ENCODE results near the gene SHC2.
"Not testable (repeated sequence)": the region's sequence is repeated elsewhere in the genome, so short reads cannot be mapped to it uniquely, and the experiment has no call there.

The SHC2 gene

DNA sequence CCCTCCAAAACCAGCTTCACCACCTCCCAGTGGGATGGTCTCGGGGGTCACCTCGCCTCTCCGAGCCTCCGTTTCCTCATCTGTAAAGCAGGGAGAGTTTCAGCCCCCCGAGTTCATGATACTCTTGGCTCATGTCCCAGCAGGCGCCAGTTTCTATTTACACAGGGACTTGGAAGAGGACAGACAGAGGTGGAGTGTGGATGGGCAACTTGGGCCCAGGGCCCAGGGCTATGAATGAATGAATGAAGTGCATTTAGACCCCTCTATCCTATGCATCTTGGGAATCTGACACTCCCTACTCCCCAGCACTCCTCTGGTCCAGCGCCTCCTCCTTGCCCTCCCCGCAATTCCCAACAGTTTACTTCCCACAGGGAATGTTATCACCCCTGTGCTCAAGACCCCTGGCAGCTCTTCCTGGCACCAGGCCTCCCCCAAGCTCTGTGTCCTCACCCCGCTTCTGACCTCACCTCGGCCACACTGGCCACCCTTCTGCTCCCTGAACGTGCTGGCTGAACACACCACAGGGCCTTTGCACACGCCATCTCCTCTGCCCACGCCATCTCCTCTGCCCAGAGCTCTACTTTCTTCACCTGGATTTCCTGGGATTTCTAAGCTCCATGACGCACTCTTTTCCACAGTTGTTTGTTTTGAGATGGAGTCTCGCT is 46.9 kb downstream of the SHC2 start:
- Mint-ChIP-seq H3K9me3 (no peaks in the 10 kb centered on the region), H3K27me3 (peaks cover 13% of the 10 kb centered on the region), H3K27ac (no peak overlapping the region), H3K4me1 (peaks cover 8% of the 10 kb centered on the region), H3K36me3 (no peaks in the 10 kb centered on the region), H3K4me3 (no peak overlapping the region)
- ATAC-seq: no peak

DNA sequence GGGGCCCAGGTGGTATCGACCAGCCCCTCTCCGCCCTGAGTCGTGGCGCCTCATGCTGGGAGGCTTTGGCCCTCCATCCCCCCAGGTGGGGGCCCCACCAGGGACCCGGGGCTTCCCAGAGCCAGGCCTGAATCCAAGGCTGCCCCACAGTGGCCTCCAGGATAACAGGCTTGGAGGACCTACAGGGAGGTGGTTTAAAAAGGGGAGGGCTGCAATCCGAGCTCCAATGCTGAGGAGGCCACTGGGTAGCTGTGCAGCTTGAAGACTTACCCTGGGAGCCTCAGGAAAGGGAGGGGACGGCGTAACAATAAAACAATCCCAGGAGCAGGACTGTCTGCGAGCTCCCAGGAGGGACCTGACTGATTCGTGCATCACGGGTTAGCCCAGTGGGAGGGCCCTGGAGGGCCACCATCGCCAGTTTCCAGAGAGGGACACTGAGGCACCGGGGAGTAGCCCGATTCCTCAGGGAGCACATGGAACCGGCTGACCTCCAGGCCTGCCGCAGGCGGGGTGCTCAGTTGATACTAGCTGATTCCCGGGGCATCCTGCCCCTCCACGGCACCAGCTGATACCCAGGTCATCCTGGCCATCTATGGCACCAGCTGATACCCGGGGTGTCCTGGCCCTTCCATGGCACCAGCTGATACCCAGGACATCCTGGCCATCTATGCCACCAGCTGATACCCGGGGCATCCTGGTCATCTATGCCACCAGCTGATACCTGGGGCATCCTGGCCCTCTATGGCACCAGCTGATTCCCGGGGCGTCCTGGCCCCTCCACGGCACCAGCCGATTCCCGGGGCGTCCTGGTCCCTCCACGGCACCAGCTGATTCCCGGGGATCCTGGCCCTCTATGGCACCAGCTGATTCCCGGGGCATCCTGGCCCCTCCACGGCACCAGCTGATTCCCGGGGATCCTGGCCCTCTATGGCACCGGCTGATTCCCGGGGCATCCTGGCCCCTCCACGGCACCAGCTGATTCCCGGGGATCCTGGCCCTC is 48.2 kb downstream of the SHC2 start:
- Mint-ChIP-seq H3K27me3 (peaks cover 13% of the 10 kb centered on the region), H3K9me3 (no peaks in the 10 kb centered on the region), H3K4me1 (peaks cover 8% of the 10 kb centered on the region)

DNA sequence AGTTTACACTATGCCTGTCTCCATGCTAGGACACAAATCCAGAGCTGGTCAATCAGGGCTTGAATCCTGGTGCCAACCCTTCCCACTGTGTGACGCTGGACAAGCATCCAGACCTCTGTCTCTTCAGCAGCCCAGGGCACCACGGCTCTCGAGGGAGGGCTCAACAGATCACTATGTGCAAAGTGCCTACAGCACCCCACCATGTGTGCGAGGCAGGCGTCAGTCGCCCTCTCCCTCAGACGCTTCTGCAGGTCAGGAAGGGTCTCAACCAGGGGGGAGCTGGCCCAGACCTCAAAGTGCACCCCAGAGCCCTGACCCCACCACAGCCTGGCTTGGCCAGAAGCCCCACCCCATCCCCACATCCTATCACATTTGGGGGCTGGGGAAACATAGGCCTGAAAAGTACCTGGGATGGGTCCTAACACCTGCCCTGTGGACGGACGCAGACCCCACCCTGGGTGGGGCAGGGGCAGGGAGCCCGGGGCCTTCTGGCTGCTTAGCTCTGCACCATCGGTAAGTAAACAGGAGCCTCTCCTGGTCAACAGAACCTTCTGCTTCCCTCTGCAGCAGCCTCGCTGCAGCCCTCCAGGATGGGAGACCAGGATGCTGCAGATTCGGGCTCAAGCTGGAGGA is 49.0 kb downstream of the SHC2 start:
- Mint-ChIP-seq H3K4me1 (peaks cover 8% of the 10 kb centered on the region), H3K36me3 (no peaks in the 10 kb centered on the region), H3K4me3 (no peak overlapping the region), H3K27me3 (peaks cover 13% of the 10 kb centered on the region), H3K27ac (no peak overlapping the region), H3K9me3 (no peaks in the 10 kb centered on the region)
- ATAC-seq: no peak

More for the DNA sequence above, 48.2 kb downstream of the SHC2 start:
- H3K27ac Mint-ChIP-seq: no peak overlapping the region
- H3K36me3 Mint-ChIP-seq: no peaks in the 10 kb centered on the region
- ATAC-seq: no peak
- H3K4me3 Mint-ChIP-seq: no peak overlapping the region

DNA sequence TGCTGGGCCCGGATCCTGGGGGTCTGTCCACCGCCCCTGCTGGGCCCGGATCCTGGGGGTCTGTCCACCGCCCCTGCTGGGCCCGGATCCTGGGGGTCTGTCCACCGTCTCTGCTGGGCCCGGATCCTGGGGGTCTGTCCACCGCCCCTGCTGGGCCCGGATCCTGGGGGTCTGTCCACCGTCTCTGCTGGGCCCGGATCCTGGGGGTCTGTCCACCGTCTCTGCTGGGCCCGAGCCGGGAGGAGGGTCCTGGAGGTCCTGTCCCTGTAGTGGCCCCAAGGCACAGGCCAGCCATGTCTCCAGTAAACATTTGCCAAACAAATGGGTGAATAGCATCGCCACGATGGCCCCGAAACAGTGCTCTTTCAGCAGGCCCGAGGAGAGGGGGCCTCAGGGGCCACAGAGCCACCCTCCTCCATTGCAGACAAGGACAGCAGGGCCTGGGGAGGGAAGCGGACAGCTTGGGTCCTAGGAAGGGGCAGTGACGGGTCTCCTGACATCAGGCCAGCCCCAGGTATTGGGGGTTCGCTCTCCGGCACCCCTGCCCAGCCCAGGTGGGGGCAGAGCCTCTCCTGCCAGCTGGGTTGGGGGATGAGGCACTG is 49.6 kb downstream of the SHC2 start:
- H3K36me3 Mint-ChIP-seq, H3K4me3 Mint-ChIP-seq, H3K27ac Mint-ChIP-seq, ATAC-seq, H3K9me3 Mint-ChIP-seq, H3K4me1 Mint-ChIP-seq: not testable (repeated sequence)
- peaks cover 13% of the 10 kb centered on the region for H3K27me3 Mint-ChIP-seq

DNA sequence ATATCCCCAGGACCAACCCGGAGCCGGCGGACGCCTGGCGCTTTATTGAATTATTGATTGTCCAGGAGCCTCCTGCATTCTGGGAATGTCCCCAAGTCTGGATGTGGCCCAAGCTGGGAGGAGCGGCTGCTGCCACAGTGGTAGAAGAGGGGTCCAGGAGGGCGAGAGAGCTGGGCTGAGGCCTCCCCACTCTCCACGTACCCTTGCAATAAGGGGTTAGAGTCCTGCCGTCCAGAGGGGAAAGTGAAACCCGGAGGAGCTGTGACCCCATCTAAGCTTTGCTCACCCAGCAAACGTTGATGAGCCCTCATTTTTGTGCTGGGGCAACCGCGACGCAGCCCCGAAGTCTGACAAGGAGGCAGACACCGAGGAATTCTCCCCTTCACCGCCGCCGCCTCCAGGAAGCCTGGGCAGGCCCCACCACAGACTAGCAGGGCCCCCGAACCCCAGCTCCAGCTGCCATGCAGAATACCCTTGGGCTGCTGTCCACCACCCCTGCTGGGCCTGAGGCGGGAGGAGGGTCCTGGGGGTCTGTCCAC is 50.5 kb downstream of the SHC2 start:
- Mint-ChIP-seq H3K27me3 (peaks cover 13% of the 10 kb centered on the region), H3K36me3 (no peaks in the 10 kb centered on the region), H3K27ac (no peak overlapping the region), H3K4me1 (peaks cover 13% of the 10 kb centered on the region), H3K9me3 (no peaks in the 10 kb centered on the region), H3K4me3 (no peak overlapping the region)
- no peak for ATAC-seq

DNA sequence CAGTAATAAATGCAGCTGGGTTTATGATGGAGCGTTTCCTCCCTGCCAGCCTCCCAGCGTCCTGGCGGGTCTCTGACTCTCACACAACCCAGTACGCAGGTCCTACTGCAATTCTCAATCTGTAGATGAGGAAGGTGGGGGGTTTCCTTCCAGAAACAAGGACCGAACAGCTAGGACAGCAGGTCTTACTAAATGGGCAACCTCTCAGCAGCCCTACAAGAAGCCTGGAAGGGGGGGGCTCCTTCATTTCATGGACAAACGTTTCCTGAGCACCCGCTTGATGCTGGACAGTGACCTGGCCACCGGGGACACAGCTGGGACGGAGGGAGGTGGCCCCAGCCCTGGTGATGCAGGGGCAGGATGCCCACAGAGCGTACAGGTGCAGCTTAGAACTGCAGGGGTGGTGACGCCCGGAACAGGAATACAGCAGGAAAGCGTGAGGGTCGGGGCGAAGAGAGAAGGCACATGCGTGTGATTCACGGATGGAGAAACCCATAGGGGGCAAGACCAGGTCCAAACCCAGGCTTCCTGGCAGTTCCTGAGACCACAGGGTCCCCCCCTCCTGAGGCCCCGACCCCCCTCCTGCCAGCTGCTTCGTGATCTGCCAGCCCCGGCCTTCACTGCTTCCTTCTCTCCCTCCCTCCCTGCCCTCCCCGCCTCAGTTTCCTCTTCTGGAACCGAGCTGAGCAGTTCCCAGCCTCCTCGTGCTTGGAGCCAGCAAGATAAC is 51.2 kb downstream of the SHC2 start:
- Mint-ChIP-seq H3K4me3 (peak overlapping the region; percentile 72), H3K27me3 (peaks cover 13% of the 10 kb centered on the region), H3K9me3 (no peaks in the 10 kb centered on the region), H3K27ac (no peak overlapping the region), H3K36me3 (no peaks in the 10 kb centered on the region), H3K4me1 (peaks cover 15% of the 10 kb centered on the region)
- no peak for ATAC-seq

DNA sequence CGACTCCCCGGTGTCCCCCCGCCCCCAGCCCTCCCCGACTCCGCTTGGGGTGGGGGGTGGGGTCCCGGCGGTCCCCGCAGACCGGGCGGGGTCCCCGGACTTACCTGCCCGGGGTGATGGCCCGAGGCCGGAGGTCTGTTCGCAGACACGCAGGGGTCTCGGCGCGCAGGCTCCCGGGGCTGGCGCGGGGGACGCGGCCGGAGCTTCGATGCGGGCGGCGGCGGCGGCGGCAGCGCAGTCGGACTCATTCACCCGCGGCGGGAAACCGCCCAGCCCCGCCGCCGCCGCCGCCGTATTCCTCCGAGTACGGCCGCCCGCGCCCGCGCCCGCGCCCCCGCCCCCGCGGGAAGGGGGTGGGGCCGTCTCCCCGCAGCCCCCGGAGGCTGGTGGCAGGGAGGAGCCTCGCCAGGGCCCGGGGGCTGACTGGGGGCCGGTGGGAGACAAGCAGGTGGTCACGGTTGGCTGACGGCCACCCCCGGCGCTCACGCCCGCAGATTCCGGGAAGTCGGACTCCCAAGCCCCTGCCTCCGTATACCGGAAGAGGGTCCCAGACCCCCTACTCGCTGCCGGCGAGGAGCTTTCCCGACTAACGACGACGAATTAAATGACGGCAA is 51.8 kb downstream of the SHC2 start, which contains the start of gene C2CD4C:
Gene C2CD4C, minus strand, starts transcription at position 246 of the 614 bp plus-strand sequence. CDS start 786 bp downstream, outside the sequence.
- peaks cover 15% of the 10 kb centered on the region for H3K4me1 Mint-ChIP-seq
- no peak within 1 kb of the TSS for H3K27ac Mint-ChIP-seq
- H3K27me3 Mint-ChIP-seq: peaks cover 13% of the 10 kb centered on the region
- no peaks in the 10 kb centered on the region for H3K9me3 Mint-ChIP-seq
- peak within 1 kb of the TSS; percentile 72 for H3K4me3 Mint-ChIP-seq
- no peaks in the 10 kb centered on the region for H3K36me3 Mint-ChIP-seq
- ATAC-seq: no peak

DNA sequence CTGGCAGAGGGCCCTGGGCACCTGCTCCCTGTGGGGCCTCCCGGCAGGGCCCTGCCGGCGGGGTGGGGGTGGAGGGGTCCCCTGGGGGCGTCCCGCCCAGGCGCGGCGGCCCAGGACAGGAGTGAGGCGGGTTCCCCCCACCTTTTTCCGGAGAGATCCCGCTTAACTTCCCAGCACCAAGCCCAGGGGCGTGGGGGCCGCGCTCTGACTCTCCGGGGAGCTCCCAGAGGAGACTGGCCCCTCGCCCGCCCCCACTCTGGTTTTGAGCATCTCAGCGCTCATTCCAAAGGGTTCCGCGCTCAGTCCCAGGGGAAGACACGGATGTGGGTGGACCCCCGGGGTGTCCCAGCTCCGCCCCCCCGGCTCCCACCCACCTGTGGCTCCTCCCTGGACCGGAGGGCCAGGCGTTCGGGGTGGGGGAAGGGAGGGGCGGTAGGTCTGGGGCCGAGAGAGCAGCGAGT is 52.4 kb downstream of the SHC2 start:
- Mint-ChIP-seq H3K4me3 (no peak overlapping the region), H3K27me3 (peaks cover 19% of the 10 kb centered on the region)
- peak; percentile 3 for ATAC-seq

DNA sequence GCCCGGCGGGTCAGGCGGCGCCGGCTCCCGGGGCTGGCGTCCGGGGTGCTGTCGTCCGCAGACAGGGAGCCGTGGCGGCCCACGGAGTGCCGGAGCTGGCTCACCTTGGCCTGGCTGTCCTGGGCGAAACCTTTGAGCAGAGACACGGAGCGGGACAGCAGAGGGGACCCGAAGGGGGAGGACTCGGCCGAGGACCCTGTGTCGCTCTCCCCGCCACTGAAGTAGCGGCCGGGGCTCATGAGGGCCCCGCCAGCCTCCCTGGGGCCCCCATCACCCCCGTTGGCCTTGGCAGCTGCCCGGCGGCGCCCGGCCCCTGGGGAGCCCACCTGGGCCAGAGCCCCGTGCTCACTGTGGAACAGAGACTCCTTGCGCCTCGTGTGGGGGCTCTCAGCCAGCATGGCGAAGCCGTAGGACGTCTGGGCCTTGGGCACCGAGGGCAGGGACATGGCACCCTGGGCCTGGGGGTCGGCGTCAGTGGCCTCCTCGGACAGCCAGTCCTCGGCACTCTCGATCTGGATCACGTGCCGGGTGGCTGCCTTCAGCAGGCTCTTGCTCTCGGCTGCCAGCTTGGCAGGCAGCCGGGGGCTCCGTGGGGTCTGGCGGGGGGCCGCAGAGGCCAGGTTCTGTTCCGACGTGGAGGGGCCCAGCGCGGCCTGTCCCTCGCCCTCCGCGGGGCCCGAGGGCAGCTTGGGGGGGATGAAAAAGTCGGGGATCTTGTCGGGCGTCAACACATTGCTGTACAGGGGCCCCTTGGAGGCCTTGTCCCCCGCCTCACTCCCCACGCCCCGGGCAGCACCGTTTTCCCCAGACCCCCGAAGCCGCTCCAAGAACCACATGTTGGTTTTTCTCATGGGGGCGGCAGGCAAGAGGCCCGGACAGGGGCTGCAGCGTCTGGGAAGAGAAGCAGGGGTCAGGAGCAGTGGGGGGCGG is 53.1 kb downstream of the SHC2 start:
- Mint-ChIP-seq H3K4me1 (peaks cover 15% of the 10 kb centered on the region), H3K27me3 (peaks cover 26% of the 10 kb centered on the region), H3K27ac (no peak overlapping the region), H3K36me3 (no peaks in the 10 kb centered on the region), H3K9me3 (no peaks in the 10 kb centered on the region), H3K4me3 (no peak overlapping the region)
- ATAC-seq: no peak

More for the DNA sequence above, 52.4 kb downstream of the SHC2 start:
- Mint-ChIP-seq H3K36me3 (no peaks in the 10 kb centered on the region), H3K27ac (no peak overlapping the region), H3K9me3 (no peaks in the 10 kb centered on the region), H3K4me1 (peaks cover 15% of the 10 kb centered on the region)

DNA sequence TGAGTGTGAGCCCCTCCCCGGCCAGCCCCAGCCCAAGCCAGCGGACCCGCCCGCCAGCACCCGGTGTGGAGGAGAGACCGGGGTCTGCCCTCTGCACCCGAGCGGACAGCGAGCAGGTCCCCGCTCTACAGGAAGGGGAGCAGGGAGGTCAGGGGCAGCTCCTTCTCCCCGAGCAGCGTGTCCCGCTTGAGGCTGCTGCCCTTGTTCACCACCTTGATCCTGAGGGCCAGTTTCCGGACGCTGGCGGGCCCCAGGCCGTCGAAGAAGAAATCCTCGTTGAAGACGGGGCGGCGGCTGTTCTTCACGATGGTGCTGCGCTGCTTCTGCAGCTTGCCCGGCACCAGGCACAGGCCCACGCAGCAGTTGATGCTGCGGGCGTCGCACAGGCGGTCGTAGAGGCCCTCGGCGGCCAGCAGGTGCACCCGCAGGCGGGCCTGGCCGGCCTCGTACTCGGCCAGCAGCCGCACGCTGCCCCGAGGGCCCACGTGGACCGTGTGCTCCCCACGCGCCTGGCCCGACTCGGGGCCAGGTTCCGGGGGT is 53.8 kb downstream of the SHC2 start:
- Mint-ChIP-seq H3K4me3 (no peak overlapping the region), H3K36me3 (no peaks in the 10 kb centered on the region), H3K27ac (no peak overlapping the region), H3K9me3 (no peaks in the 10 kb centered on the region), H3K4me1 (peaks cover 15% of the 10 kb centered on the region), H3K27me3 (peaks cover 33% of the 10 kb centered on the region)
- ATAC-seq: no peak

DNA sequence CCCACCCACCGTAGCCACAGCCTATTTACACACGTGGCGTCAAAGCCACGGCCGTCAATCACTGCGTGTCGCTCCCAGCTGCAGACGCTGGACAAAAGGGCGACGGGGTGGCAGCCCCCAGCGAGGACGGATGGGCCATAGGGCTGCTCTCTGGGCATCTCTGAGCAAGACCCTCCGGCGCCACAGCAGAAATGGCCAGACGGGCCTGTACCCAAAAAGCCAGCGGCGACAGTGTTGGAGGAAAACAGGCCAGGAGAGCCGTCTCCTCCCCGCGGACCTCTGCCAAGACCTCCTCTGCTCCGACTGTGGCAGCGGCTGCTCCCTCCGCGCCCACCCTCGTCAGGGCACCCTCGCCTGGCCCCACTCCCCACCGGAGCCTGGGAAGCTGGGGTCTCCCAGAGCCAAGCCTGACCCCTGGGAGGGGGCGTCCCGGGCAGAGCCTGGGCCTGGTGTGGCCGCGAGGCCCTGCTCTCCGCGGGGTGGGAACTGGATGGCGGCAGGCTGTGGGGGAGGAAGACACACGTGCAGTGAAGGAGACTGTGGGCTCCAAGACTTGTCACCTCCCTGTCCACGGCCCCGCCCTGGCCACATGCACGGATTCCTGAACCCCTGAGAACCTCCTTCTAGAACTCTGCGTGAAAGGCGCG is 54.6 kb downstream of the SHC2 start:
- Mint-ChIP-seq H3K27ac (no peak overlapping the region), H3K27me3 (peaks cover 36% of the 10 kb centered on the region), H3K9me3 (no peaks in the 10 kb centered on the region), H3K36me3 (no peaks in the 10 kb centered on the region), H3K4me3 (no peak overlapping the region), H3K4me1 (peaks cover 15% of the 10 kb centered on the region)
- ATAC-seq: peak; percentile 17

DNA sequence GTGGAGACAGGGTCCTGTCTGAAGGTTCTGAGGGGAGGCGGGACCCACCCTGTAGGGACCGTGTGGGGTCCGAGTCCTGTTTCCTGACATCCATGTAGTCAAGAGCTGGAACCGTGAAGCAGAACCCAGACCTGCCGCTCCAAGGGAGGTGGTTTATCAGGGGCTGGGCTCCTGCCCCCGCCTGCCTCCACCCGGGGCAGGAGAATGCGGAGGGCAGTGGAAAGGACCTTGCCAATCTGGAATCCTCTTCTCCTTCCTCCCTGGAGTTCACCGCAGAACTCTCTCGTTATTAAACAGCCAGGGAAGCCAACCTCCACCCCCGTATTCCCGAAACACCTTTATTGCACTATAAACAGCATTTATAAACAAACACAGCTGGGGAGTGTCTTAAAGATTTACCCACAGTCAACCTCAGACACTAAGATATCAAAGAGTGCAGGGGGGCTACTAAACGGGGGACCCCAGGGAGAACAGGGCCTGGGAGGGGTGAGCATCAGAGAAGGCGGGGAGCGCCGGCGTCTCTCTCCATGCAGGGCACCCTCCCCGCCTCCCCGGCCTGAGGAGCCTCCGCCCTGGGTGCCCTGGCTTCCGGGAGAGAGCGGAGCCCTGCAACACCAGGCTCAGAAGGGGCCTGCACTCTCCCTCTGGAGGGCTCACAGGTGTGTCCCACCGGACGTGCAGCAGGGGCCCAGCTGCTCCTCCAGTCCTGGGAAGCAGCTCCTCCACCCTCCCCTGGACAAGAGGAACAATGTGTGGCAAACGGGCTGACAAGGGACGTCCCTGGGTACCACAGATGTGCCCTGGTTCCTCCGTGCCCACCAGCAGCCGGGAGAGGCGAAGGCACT is 55.5 kb downstream of the SHC2 start:
- Mint-ChIP-seq H3K36me3 (no peaks in the 10 kb centered on the region), H3K9me3 (no peaks in the 10 kb centered on the region), H3K4me3 (no peak overlapping the region), H3K4me1 (peaks cover 15% of the 10 kb centered on the region), H3K27me3 (peaks cover 43% of the 10 kb centered on the region), H3K27ac (no peak overlapping the region)
- peak; percentile 20 for ATAC-seq
